Adrenal gland (tissue), 12 donors: ENCODE results near the gene SELENBP1. TPM values are rescaled to one million over a fixed set of nuclear protein-coding genes. Genes with fewer than 3 reads are reported as not detected.

ENCODE experiments used
- DNase-seq, 7 donors: peaks; one replicate each; pipeline ENCODE4 v3.0.0-alpha.2; 2019 to 2020
- H3K27ac ChIP-seq, 5 donors: fragments of 200-600 bp; sonication (generic) in 4 of 5; 1 replicate in 3 of 5; 2 replicates in 2 of 5; pipeline versions ENCODE4 v1.5.1 to v1.8.0; 2016 to 2020; ENCODE audit warnings: mild to moderate bottlenecking in 1 of 5
- H3K27me3 ChIP-seq: fragments of 200-600 bp; 2 replicates; pipeline ENCODE4 v1.8.0; 2021
- H3K36me3 ChIP-seq, 2 donors: fragments of 200-600 bp; replicated peaks in 1 of 2; 1 replicate in 1 of 2; 2 replicates in 1 of 2; pipeline versions ENCODE4 v1.5.1 to v1.8.0; 2018 to 2022
- H3K4me1 ChIP-seq, 2 donors: fragments of 200-600 bp; replicated peaks in 1 of 2; 1 replicate in 1 of 2; 2 replicates in 1 of 2; pipeline versions ENCODE4 v1.5.1 to v1.8.0; 2018 to 2021
- H3K4me3 ChIP-seq, 4 donors: fragments of 200-600 bp; sonication (generic) in 3 of 4; one replicate each; pipeline ENCODE4 v1.5.1; 2016 to 2018
- H3K9me3 ChIP-seq, 3 donors: fragments of 200-600 bp; sonication (generic) in 1 of 3; replicated peaks in 1 of 3; 1 replicate in 2 of 3; 2 replicates in 1 of 3; pipeline versions ENCODE4 v1.5.1 to v1.8.0; 2016 to 2021
- CTCF ChIP-seq, 6 experiments: fragments of 450-650 bp in 4 of 6; fragments of 200-600 bp in 2 of 6; sonication (generic) in 1 of 6; IDR thresholded peaks; 1 replicate in 5 of 6; 2 replicates in 1 of 6; pipeline versions ENCODE4 v1.5.1 to v1.8.0; 2016 to 2021; ENCODE audit warnings: antibody characterized with exemption in 6 of 6, mild to moderate bottlenecking in 2 of 6, moderate library complexity in 1 of 6
- POLR2A ChIP-seq, 2 donors: fragments of 450-650 bp; IDR thresholded peaks; one replicate each; pipeline ENCODE4 v1.6.1; 2017; ENCODE audit warnings: antibody characterized with exemption in 2 of 2, mild to moderate bottlenecking in 2 of 2, moderate library complexity in 1 of 2
- WGBS, 4 donors: extraction: QIAGEN DNeasy Blood & Tissue Kit in 2 of 4; methylation state at CpG; one replicate each; pipeline versions ENCODE4 v1.1.5 to v1.1.7; 2013 to 2017; 5-methylcytosine and 5-hydroxymethylcytosine counted together
- intact Hi-C, 2 donors: fragments of 100-400 bp; cut with DNase I; formaldehyde crosslinking; loops; one replicate each; pipeline versions ENCODE4 v1.14.1 to v1.15.0; 2022 to 2023
- polyA plus RNA-seq, 3 donors: library from polyadenylated mRNA; stranded (reverse); fragments of 200-250 nt in 2 of 3; fragments of 350-450 nt in 1 of 3; fragmentation: Illumina TruSeq in 1 of 3; extraction: RNeasy Lipid Tissue Mini Kit (QIAGEN cat#74804) in 1 of 3; gene quantifications; one replicate each; pipeline ENCODE4 v1.2.3, GENCODE V29; 2013 to 2014
- total RNA-seq, 9 donors: library from RNA; depleted of rRNA in 4 of 9; stranded (reverse); fragments of >200 nt in 4 of 9; fragments of 120-200 nt in 1 of 9; fragmentation: NEBNext Ultra II Directional in 1 of 9; extraction: Animal tissue kit (Norgen Biotek cat#: 25700) in 1 of 9; gene quantifications; one replicate each; pipeline versions ENCODE4 v1.1.0 to v1.2.4, GENCODE V29; 2013 to 2023
- donor health status: healthy with polysubstance abuse.
- donor health status: Bipolar disorder and iron deficiency.
- donor health status: DM: yes; HTN: yes; CAD: no.
- donor health status: DM: no; HTN: no; CAD: no.
- donor health status: DM: no; HTN: no; CAD: no.
- donor health status: DM: yes; HTN: yes; CAD: no.

The SELENBP1 gene
- total and polyA plus RNA-seq, 12 donors: 11.0 to 61.8 (median 34.3) TPM

DNA sequence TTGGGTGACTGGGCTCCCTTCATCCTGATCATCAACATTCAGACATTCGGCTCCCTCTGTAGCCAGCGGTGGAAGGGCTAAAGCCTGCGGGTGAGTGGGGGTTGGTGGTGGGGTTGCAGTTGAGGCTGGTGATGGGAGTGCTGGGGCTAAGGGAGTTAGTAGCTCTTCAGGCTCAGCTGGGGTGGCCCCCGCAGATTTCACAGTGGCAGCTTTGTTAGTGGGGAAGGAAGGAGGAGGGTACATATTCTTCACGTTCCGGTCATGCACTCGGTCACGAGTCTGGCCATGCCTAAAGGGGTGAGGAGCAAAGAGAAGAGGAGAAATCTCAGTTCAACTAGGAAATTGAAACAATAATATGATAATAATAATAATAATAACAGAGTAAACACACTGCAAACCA lies 33.7 kb upstream of the SELENBP1 start:
- peaks cover 0 to 3% of the 10 kb centered on the region in 2 donors for H3K4me1 ChIP-seq
- no peak for TF ChIP-seq POLR2A (IDR thresholded peaks at IDR 0.05)
- H3K27ac ChIP-seq: no peak overlapping the region
- no peak overlapping the region for H3K4me3 ChIP-seq
- intact Hi-C loops: loop anchor here in 1 of 2 donors (10.0 kb wide), 1 partner anchor 121 kb away; the partner anchor contains the start of gene ZNF687
- no peak for DNase-seq
- H3K9me3 ChIP-seq: no peaks in the 10 kb centered on the region
- 82 to 90% (median 87%) methylated on average over 5 to 8 of the region's 8 CpGs for WGBS, 4 donors
- H3K27me3 ChIP-seq: no peaks in the 10 kb centered on the region
- H3K36me3 ChIP-seq: peaks cover 0 to 93% of the 10 kb centered on the region in 2 donors

- H3K27me3 ChIP-seq: no peaks in the 10 kb centered on the region
- 81 to 89% (median 86%) methylated on average over 10 to 13 of the region's 13 CpGs for WGBS, 4 donors
- peaks cover 4 to 11% of the 10 kb centered on the region in 2 donors for H3K4me1 ChIP-seq
- H3K36me3 ChIP-seq: peaks cover 0 to 93% of the 10 kb centered on the region in 2 donors
- TF ChIP-seq POLR2A (IDR thresholded peaks at IDR 0.05) (no peak), CTCF (IDR thresholded peaks at IDR 0.05) (no peak)
- intact Hi-C loops: loop anchor here in 1 of 2 donors (10.0 kb wide), 1 partner anchor 121 kb away; the partner anchor contains the start of gene ZNF687
- H3K9me3 ChIP-seq: no peaks in the 10 kb centered on the region
- peak in 1 of 7 donors; percentile 42 for DNase-seq
- no peak overlapping the region for H3K4me3 ChIP-seq
- no peak overlapping the region for H3K27ac ChIP-seq
Measured at GRCh38 chr1:151405187-151405951, 32.9 kb upstream of the SELENBP1 start.

DNA sequence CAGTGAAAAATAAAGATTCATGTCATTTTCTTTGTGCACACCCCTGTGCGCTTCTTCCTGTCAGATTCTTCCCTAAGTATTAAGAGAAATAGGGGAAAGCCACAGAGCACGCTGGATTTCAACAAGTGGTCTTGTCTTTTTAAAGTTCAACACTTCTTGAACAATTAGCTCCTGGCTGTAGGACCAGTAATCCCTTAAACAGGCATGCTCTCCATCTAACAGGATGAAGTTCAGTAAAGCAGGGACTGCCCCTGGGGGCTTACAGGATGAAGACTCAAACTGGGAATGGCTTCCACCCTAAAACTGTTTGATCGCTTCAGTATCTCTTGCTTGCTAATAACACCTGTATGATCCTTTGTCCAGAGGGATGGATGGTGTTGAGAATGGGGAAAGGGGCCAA lies 31.1 kb upstream of the SELENBP1 start:
- no peak overlapping the region for H3K27ac ChIP-seq
- H3K27me3 ChIP-seq: no peaks in the 10 kb centered on the region
- intact Hi-C loops: loop anchor here in 1 of 2 donors (10.0 kb wide), 1 partner anchor 119 kb away; the partner anchor contains the start of gene ZNF687
- no peaks in the 10 kb centered on the region for H3K9me3 ChIP-seq
- H3K4me1 ChIP-seq: peaks cover 10 to 15% of the 10 kb centered on the region in 2 donors
- TF ChIP-seq CTCF (IDR thresholded peaks at IDR 0.05) (no peak), POLR2A (IDR thresholded peaks at IDR 0.05) (no peak)
- peaks cover 0 to 75% of the 10 kb centered on the region in 2 donors for H3K36me3 ChIP-seq
- no peak for DNase-seq
- WGBS, 4 donors: 87 to 95% (median 91%) methylated on average over 3 of the region's 3 CpGs
- no peak overlapping the region for H3K4me3 ChIP-seq

GRCh38 chr1:151402764-151403163 lies 30.3 kb upstream of the SELENBP1 start:
- TF ChIP-seq CTCF (IDR thresholded peaks at IDR 0.05) (no peak), POLR2A (IDR thresholded peaks at IDR 0.05) (no peak)
- Histone ChIP-seq H3K27ac (no peak overlapping the region), H3K4me1 (peaks cover 10 to 15% of the 10 kb centered on the region in 2 donors), H3K36me3 (peaks cover 0 to 67% of the 10 kb centered on the region in 2 donors), H3K9me3 (no peaks in the 10 kb centered on the region), H3K27me3 (no peaks in the 10 kb centered on the region), H3K4me3 (no peak overlapping the region)
- no peak for DNase-seq
- intact Hi-C loops: loop anchor here in 1 of 2 donors (10.0 kb wide), 1 partner anchor 118 kb away; the partner anchor contains the start of gene ZNF687
- WGBS, 4 donors: 73 to 90% (median 80%) methylated on average over 2 of the region's 2 CpGs
